Measurements from ENCODE around the gene FAF2.

Gene FAF2

DNA sequence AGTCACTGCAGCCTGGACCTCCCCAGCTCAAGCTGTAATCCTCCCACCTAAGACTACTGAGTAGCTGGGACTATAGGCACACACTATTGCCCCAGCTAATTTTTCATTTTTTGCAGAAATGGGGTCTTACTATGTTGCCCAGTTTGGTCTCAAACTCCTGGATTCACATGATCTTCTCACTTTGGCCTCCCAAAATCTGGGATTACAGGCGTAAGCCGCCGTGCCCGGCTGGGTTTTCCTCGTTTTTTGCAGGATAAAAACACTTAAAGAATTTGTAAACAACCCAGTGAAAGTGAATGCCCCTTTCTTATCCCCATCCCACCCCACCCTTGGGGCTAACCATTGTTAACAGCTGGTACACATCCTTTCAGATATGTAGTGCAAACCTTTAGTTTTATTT is 39.6 kb upstream of the FAF2 start:
- no peak overlapping the region for H3K27ac ChIP-seq
- TF ChIP-seq ZFX (IDR thresholded peaks at IDR 0.05; ENCODE audit: borderline replicate concordance) = no peak
- TF ChIP-seq, protein P1, sequence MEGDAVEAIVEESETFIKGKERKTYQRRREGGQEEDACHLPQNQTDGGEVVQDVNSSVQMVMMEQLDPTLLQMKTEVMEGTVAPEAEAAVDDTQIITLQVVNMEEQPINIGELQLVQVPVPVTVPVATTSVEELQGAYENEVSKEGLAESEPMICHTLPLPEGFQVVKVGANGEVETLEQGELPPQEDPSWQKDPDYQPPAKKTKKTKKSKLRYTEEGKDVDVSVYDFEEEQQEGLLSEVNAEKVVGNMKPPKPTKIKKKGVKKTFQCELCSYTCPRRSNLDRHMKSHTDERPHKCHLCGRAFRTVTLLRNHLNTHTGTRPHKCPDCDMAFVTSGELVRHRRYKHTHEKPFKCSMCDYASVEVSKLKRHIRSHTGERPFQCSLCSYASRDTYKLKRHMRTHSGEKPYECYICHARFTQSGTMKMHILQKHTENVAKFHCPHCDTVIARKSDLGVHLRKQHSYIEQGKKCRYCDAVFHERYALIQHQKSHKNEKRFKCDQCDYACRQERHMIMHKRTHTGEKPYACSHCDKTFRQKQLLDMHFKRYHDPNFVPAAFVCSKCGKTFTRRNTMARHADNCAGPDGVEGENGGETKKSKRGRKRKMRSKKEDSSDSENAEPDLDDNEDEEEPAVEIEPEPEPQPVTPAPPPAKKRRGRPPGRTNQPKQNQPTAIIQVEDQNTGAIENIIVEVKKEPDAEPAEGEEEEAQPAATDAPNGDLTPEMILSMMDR (IDR thresholded peaks at IDR 0.05) = no peak

DNA sequence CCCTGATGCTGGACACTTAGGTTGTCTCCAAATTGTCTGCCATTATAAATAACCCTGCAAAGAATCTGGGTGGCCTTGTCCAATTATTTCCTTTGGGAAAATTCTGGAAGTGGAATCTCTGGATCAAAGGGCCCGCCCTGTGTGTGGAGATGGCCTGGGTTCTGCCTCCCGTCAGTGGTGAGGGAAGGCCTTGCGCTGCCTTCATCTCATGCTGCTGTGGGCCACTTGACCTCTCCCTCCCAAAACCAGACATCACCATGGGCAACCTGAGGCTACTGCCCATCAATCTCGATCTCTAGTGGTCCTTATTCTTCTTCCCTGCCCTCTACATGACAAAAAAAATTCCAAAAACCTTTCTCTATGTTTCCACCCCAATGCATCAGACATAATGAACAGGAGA is 38.4 kb upstream of the FAF2 start:
- TF ChIP-seq, protein P1 (IDR thresholded peaks at IDR 0.05) = no peak
- TF ChIP-seq ZFX (IDR thresholded peaks at IDR 0.05; ENCODE audit: borderline replicate concordance) = no peak
- H3K27ac ChIP-seq = no peak overlapping the region

DNA sequence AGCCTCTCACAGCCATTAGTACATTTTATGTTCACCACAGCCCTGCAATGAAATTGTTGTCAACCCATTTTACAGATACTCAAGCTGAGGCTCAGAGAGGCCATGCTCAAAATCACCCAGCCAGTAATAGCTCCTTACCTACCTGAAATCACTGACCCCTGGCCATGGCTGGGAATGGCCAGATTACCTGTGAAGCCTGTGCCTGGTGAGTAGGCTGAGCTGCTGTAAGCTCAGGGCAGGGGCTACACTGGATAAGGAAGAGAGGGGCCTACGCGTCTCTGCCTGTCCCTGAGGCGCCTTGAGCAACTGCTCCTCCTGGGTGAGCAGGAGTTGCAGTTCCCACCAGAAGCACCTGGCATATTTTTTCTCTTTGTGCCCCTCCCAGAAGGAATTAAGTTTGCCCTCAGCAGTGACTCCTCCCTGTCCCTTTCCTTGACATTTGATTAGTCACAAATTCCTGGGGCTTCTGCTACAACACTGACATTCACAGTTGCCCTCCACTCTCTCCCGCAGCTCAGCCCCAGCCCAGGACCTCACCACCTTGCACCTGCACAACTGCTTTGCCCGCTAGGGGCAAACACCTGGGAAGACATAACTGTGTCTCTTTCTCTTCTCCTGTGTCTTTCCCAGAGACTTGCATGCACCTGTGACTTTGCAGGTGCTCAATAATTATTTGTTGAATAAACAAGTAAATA is 37.6 kb upstream of the FAF2 start:
- TF ChIP-seq ZFX (IDR thresholded peaks at IDR 0.05; ENCODE audit: borderline replicate concordance) = no peak
- TF ChIP-seq, protein P1 (IDR thresholded peaks at IDR 0.05) = no peak
- H3K27ac ChIP-seq = no peak overlapping the region

DNA sequence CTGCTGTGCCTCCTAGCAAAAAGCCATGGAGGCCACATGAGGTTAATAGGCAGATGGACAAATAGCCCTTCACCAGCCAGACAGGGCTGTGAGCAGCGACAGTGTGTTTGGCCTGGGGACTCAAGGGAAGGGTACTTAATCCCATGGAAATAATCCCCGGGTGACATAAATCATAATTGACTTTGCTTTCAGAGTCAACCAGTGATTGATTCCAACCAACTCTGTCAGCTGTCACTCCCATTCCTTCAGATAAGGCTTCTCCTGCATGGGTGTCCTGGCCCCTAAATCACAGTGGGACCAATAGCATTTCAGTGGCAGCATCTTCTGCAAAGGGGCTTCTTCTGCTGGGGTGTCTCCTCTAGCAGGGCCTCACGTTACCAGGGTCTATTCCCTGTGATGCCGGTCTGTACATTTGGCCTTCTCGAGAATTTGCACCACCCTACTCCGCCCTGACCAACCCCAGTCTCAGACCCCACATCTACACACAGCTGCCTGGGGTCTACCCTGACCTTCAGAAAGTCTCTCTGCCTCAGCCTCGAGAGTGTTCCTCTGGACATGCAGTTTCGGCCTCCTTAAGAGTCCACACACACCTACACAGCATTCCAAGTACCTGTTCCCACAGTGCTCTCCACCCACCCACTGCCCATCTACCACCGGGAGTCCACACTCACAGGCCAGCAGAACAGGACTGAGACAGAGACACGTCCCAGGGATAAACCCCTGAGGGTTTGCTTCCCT is 35.5 kb upstream of the FAF2 start:
- TF ChIP-seq ZFX (IDR thresholded peaks at IDR 0.05; ENCODE audit: borderline replicate concordance) = no peak
- TF ChIP-seq, protein P1 (IDR thresholded peaks at IDR 0.05) = no peak
- no peak overlapping the region for H3K27ac ChIP-seq

DNA sequence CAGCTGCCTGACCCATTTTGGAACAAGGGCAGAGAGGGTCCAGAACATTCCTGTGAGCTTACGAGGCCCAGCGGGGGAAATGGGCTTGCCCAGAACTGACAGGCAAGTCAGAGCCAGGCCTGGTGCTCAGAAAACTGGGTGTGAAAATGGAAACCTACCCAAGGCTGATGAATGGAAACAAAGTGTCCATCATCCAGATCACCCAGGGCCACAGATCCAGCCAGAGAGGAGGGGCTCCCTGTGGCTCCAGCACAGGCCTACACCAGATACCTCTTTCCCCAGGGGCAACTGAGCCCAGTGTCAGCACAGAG is 35.0 kb upstream of the FAF2 start:
- TF ChIP-seq, protein P1 (IDR thresholded peaks at IDR 0.05) = no peak
- TF ChIP-seq ZFX (IDR thresholded peaks at IDR 0.05; ENCODE audit: borderline replicate concordance) = no peak
- no peak overlapping the region for H3K27ac ChIP-seq

DNA sequence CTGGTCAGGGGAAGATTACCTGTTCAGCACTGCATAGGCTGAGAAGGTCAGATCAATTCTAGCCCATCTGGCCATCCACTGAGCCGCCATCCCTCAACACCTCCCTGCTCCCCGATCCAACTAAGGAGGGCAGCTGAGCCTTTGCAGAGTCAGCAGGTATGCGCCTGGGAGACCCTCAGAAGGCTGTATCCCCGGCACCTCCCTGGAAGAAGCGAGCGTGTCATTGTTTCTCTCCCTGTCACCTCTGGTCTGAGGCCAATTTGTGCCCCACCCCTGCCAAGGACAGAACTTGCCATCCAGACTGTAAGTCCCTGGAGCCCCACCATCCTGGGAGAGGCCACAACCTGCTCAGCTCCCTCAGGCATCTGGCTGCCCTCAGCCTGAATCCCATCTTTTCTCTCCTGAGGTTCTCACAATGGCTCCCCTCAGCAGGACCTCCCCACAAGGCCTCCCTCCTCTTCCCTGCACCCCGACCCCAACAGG is 34.4 kb upstream of the FAF2 start:
- TF ChIP-seq ZFX (IDR thresholded peaks at IDR 0.05; ENCODE audit: borderline replicate concordance) = no peak
- TF ChIP-seq, protein P1 (IDR thresholded peaks at IDR 0.05) = no peak
- no peak overlapping the region for H3K27ac ChIP-seq

DNA sequence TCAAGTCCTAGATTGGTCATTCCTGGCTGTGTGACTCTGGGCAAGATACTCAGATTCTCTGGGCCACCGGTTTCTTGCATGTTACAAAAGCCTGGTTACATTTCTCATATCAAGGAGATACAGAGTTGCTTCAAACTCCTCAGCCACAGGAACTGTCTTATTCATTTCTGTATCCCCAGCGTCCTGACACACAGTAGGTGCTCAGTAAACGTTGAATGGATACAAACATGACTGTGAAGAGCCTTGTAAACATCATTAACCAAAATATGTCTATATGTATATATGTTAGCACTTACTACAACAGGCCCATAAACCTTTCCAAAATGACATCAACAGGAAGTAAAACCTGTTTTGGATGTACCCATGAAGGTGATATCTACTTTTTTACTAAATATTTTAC is 33.5 kb upstream of the FAF2 start:
- TF ChIP-seq, protein P1 (IDR thresholded peaks at IDR 0.05) = no peak
- no peak for TF ChIP-seq ZFX (IDR thresholded peaks at IDR 0.05; ENCODE audit: borderline replicate concordance)
- H3K27ac ChIP-seq = peak overlapping the region; percentile 78; the same call in 1 of the 2 replicates

Data from 22Rv1 (cell line).